Measurements from ENCODE around the gene CD96. TPM values are rescaled to one million over a fixed set of nuclear protein-coding genes. Genes with fewer than 3 reads are reported as not detected.

Gene CD96
- total and polyA plus RNA-seq, 2 experiments from 2014 or later: 0.91 TPM; not detected in 1

- Mint-ChIP-seq H3K4me1 (no peaks in the 10 kb centered on the region; the same call in 2 of the 3 replicates), H3K27me3 (ENCODE audit: insufficient read depth, low read depth, poor library complexity) (no peaks in the 10 kb centered on the region), H3K27ac (no peak overlapping the region), H3K36me3 (ENCODE audit: low read depth) (no peaks in the 10 kb centered on the region), H3K9me3 (no peaks in the 10 kb centered on the region; the same call in 1 of the 3 replicates), H3K4me3 (no peak overlapping the region)
- Histone ChIP-seq H4K20me1 (replicated peaks; ENCODE audit: insufficient read depth) (no peaks in the 10 kb centered on the region), H3K27ac (ENCODE audit: low read depth) (no peak overlapping the region), H3K9me2 (ENCODE audit: insufficient read depth) (no peaks in the 10 kb centered on the region), H2AFZ (no peak overlapping the region), H3K36me3 (ENCODE audit: insufficient read depth) (no peaks in the 10 kb centered on the region), H3K27me3 (ENCODE audit: insufficient read depth) (no peaks in the 10 kb centered on the region), H3K4me1 (ENCODE audit: insufficient read depth) (no peaks in the 10 kb centered on the region), H3K79me2 (replicated peaks; ENCODE audit: insufficient read depth) (no peaks in the 10 kb centered on the region), H3K4me2 (no peak overlapping the region), H3K4me3 (no peak overlapping the region), H3F3A (replicated peaks; ENCODE audit: low read depth) (no peaks in the 10 kb centered on the region)
- TF ChIP-seq EZH2phosphoT487 (IDR thresholded peaks at IDR 0.05; ENCODE audit: unreplicated experiment): no peak
- no peak for TF ChIP-seq ZNF462 (CRISPR knock-in tag; IDR thresholded peaks at IDR 0.05)
- TF ChIP-seq CTCF (conservative IDR thresholded peaks at IDR 0.05; ENCODE audit: low read depth in 2 of 2): no peak
- TF ChIP-seq REST (IDR thresholded peaks at IDR 0.05; ENCODE audit: unreplicated experiment): no peak
- no peak for TF ChIP-seq POLR2AphosphoS5 (IDR thresholded peaks at IDR 0.05; ENCODE audit: low read depth)
- no peak for TF ChIP-seq ZNF331 (CRISPR knock-in tag; IDR thresholded peaks at IDR 0.05; ENCODE audit: low read depth)
- TF ChIP-seq STAT1 (IDR thresholded peaks at IDR 0.05; ENCODE audit: unreplicated experiment): no peak
- TF ChIP-seq NANOG (IDR thresholded peaks at IDR 0.05; ENCODE audit: borderline replicate concordance): no peak
- TF ChIP-seq CREB1 (CRISPR knock-in tag; IDR thresholded peaks at IDR 0.05; ENCODE audit: low read depth): no peak
- no peak for TF ChIP-seq ETS1 (IDR thresholded peaks at IDR 0.05)
- no peak for TF ChIP-seq JUNB (IDR thresholded peaks at IDR 0.05; ENCODE audit: unreplicated experiment)
- TF ChIP-seq ZNF114 (CRISPR knock-in tag; IDR thresholded peaks at IDR 0.05): no peak
- no peak for TF ChIP-seq EZH2 (IDR thresholded peaks at IDR 0.05; ENCODE audit: low read depth, unreplicated experiment)
- DNase-seq (ENCODE audit: low spot score) (no peak), ATAC-seq (no peak)
Measured at GRCh38 chr3:111568911-111569310, 26.9 kb downstream of the CD96 start.

Measured in GM23338 (cell line).